Activated CD4-positive, alpha-beta T cell treated with anti-CD3 and anti-CD28 coated beads for 24 hours (primary cell): ENCODE measurements around the gene TMEM165.

ENCODE experiments used
- DNase-seq, 2 donors: peaks; one replicate each; pipeline ENCODE4 v3.0.0-alpha.2; 2020; ENCODE audit warnings: low read depth in 2 of 2

Gene TMEM165

GRCh38 chr4:55458164-55458563, 62.4 kb downstream of the TMEM165 start:
- DNase-seq: no peak

GRCh38 chr4:55458611-55459010, 62.9 kb downstream of the TMEM165 start:
- DNase-seq: no peak

- no peak for DNase-seq
These were observed 70.2 kb downstream of the TMEM165 start for GRCh38 chr4:55466001-55466400.

GRCh38 chr4:55468724-55469123, 73.0 kb downstream of the TMEM165 start:
- DNase-seq: no peak

GRCh38 chr4:55469979-55470378, 74.2 kb downstream of the TMEM165 start:
- no peak for DNase-seq
